A549 (cell line): Measurements from ENCODE around the gene OGA.

Experiments used
- ATOH8 ChIP-seq: fragments of 250-450 bp; sonication (Bioruptor Pico); IDR thresholded peaks from 2 replicates; pipeline ENCODE4 v1.5.0; 2020; ENCODE audit warnings: low read depth, mild to moderate bottlenecking, moderate library complexity
- CEBPB ChIP-seq, 2 experiments: fragments of >200 bp in 1 of 2; sonication (Bioruptor Twin) in 1 of 2; formaldehyde crosslinking in 1 of 2; IDR thresholded peaks; 2 replicates each; pipeline ENCODE4 v1.6.1; 2012 to 2016
- CTCF ChIP-seq: fragments of >200 bp; sonication (Bioruptor Twin); formaldehyde crosslinking; IDR thresholded peaks from 3 replicates; pipeline ENCODE4 v1.5.1; 2016
- ELK1 ChIP-seq: fragments of 150-350 bp; IDR thresholded peaks from 2 replicates; pipeline ENCODE4 v1.6.1; 2014; ENCODE audit warnings: low read depth, mild to moderate bottlenecking, low read length
- EP300 ChIP-seq, 2 experiments: fragments of >200 bp; sonication (Bioruptor Twin); formaldehyde crosslinking; IDR thresholded peaks; 2 replicates in 1 of 2; 3 replicates in 1 of 2; pipeline ENCODE4 v1.6.1; 2016 to 2017
- HOXA7 ChIP-seq: fragments of 250-450 bp; sonication (Bioruptor Pico); IDR thresholded peaks from 2 replicates; pipeline ENCODE4 v1.5.0; 2020; ENCODE audit warnings: mild to moderate bottlenecking, moderate library complexity
- HOXB5 ChIP-seq: fragments of 250-450 bp; sonication (Bioruptor Pico); IDR thresholded peaks from 2 replicates; pipeline ENCODE4 v1.5.0; 2020; ENCODE audit warnings: mild to moderate bottlenecking, moderate library complexity
- JUNB ChIP-seq: fragments of >200 bp; sonication (Bioruptor Twin); formaldehyde crosslinking; IDR thresholded peaks from 2 replicates; pipeline ENCODE4 v1.6.1; 2016
- NR3C1 ChIP-seq: fragments of >200 bp; sonication (Bioruptor Twin); formaldehyde crosslinking; IDR thresholded peaks from 3 replicates; pipeline ENCODE4 v1.6.1; 2017
- POLR2A ChIP-seq: IDR thresholded peaks from 2 replicates; pipeline ENCODE4 v1.6.1; 2012; ENCODE audit warnings: mild to moderate bottlenecking, low read length
- RCOR1 ChIP-seq: fragments of 150-350 bp; IDR thresholded peaks from 2 replicates; pipeline ENCODE4 v1.6.1; 2014; ENCODE audit warnings: antibody characterized with exemption, low read length, low read depth
- REST ChIP-seq: fragments of 200-600 bp; sonication (generic); IDR thresholded peaks from 2 replicates; pipeline ENCODE4 v1.6.1; 2016; ENCODE audit warnings: antibody characterized with exemption, mild to moderate bottlenecking, moderate library complexity
- SMC3 ChIP-seq: fragments of >200 bp; sonication (Bioruptor Twin); formaldehyde crosslinking; IDR thresholded peaks from 3 replicates; pipeline ENCODE4 v1.6.1; 2018; ENCODE audit warnings: inconsistent platforms

- TF ChIP-seq CTCF (no peak), JUNB (no peak), NR3C1 (no peak), ATOH8 (CRISPR knock-in tag) (no peak), POLR2A (no peak), EP300 (IDR thresholded peaks at IDR 0.05) (no peak), ELK1 (no peak), SMC3 (no peak), REST (no peak), HOXA7 (CRISPR knock-in tag) (no peak), CEBPB (IDR thresholded peaks at IDR 0.05) (no peak), HOXB5 (no peak), RCOR1 (no peak)
These were observed 21.3 kb upstream of the OGA start for GRCh38 chr10:101839416-101840063.
